Sigmoid colon (tissue), 7 donors: Measurements from ENCODE around the gene MOB3B. TPM values are rescaled to one million over a fixed set of nuclear protein-coding genes. Genes with fewer than 3 reads are reported as not detected.

ENCODE experiments used
- DNase-seq: peaks from one replicate; pipeline ENCODE4 v3.0.0-alpha.2; 2019
- H3K27ac ChIP-seq, 4 donors: fragments of 200-600 bp; sonication (generic); one replicate each; pipeline ENCODE4 v1.5.1; 2016 to 2019; ENCODE audit warnings: mild to moderate bottlenecking in 1 of 4
- H3K27me3 ChIP-seq, 3 donors: fragments of 200-600 bp; sonication (generic); one replicate each; pipeline ENCODE4 v1.5.1; 2019; ENCODE audit warnings: mild to moderate bottlenecking in 1 of 3
- H3K36me3 ChIP-seq, 4 donors: fragments of 200-600 bp; sonication (generic); one replicate each; pipeline ENCODE4 v1.5.1; 2016 to 2019
- H3K4me1 ChIP-seq, 4 donors: fragments of 200-600 bp; sonication (generic); one replicate each; pipeline ENCODE4 v1.5.1; 2017 to 2019
- H3K4me3 ChIP-seq, 4 donors: fragments of 200-600 bp; sonication (generic); one replicate each; pipeline ENCODE4 v1.5.1; 2017 to 2019; ENCODE audit warnings: mild to moderate bottlenecking in 2 of 4, moderate library complexity in 1 of 4
- H3K9me3 ChIP-seq, 4 donors: fragments of 200-600 bp in 3 of 4; sonication (generic) in 3 of 4; one replicate each; pipeline versions ENCODE4 v1.5.1 to v1.6.1; 2013 to 2019
- CTCF ChIP-seq, 4 experiments: fragments of 450-650 bp in 3 of 4; fragments of 200-600 bp in 1 of 4; IDR thresholded peaks; one replicate each; pipeline ENCODE4 v1.5.1; 2016 to 2019; ENCODE audit warnings: antibody characterized with exemption in 4 of 4, mild to moderate bottlenecking in 3 of 4, moderate library complexity in 2 of 4
- EP300 ChIP-seq, 4 donors: sonication (generic); formaldehyde crosslinking; IDR thresholded peaks; one replicate each; pipeline ENCODE4 v1.6.1; 2017; ENCODE audit warnings: antibody characterized with exemption in 4 of 4
- POLR2A ChIP-seq, 2 donors: fragments of 450-650 bp; IDR thresholded peaks; one replicate each; pipeline ENCODE4 v1.6.1; 2016; ENCODE audit warnings: antibody characterized with exemption in 2 of 2, mild to moderate bottlenecking in 2 of 2, moderate library complexity in 2 of 2
- POLR2AphosphoS5 ChIP-seq, 4 donors: sonication (generic); formaldehyde crosslinking; IDR thresholded peaks; one replicate each; pipeline ENCODE4 v1.6.1; 2017; ENCODE audit warnings: antibody characterized with exemption in 4 of 4
- WGBS, 2 donors: extraction: QIAGEN DNeasy Blood & Tissue Kit; methylation state at CpG; one replicate each; pipeline ENCODE4 v1.1.7; 2013; 5-methylcytosine and 5-hydroxymethylcytosine counted together
- intact Hi-C: fragments of 100-400 bp; cut with DNase I; formaldehyde crosslinking; loops from one replicate; pipeline ENCODE4 v1.15.1; 2023
- polyA plus RNA-seq, 3 donors: library from polyadenylated mRNA; stranded (reverse); fragments of 200-250 nt; gene quantifications; one replicate each; pipeline ENCODE4 v1.2.3, GENCODE V29; 2013
- total RNA-seq, 4 donors: library from RNA; depleted of rRNA; stranded (reverse); fragments of >200 nt; gene quantifications; one replicate each; pipeline ENCODE4 v1.1.0, GENCODE V29; 2016
- donor health status: healthy with polysubstance abuse.
- donor health status: Bipolar disorder and iron deficiency.
- donor health status: healthy.

The MOB3B gene
- total and polyA plus RNA-seq, 7 donors: 6.9 to 23.4 (median 16.1) TPM

- 91 to 95% methylated on average over 2 of the region's 2 CpGs for WGBS, 2 donors
- H3K27ac ChIP-seq: no peak overlapping the region
- no peaks in the 10 kb centered on the region for H3K9me3 ChIP-seq
- intact Hi-C loops: no loop called here
- no peaks in the 10 kb centered on the region for H3K27me3 ChIP-seq
- H3K4me3 ChIP-seq: no peak overlapping the region
- H3K36me3 ChIP-seq: no peaks in the 10 kb centered on the region
- no peak for TF ChIP-seq POLR2AphosphoS5 (IDR thresholded peaks at IDR 0.05)
- TF ChIP-seq EP300 (IDR thresholded peaks at IDR 0.05): no peak
- no peak for TF ChIP-seq CTCF (IDR thresholded peaks at IDR 0.05)
- DNase-seq: no peak
- peaks cover 0 to 17% (median 14%) of the 10 kb centered on the region in 4 donors for H3K4me1 ChIP-seq
These were observed 17.8 kb downstream of the MOB3B start for GRCh38 chr9:27511771-27512170.

- no peaks in the 10 kb centered on the region for H3K36me3 ChIP-seq
- H3K27me3 ChIP-seq: no peaks in the 10 kb centered on the region
- peaks cover 0 to 16% (median 12%) of the 10 kb centered on the region in 4 donors for H3K4me1 ChIP-seq
- TF ChIP-seq POLR2AphosphoS5 (IDR thresholded peaks at IDR 0.05) (no peak), EP300 (IDR thresholded peaks at IDR 0.05) (no peak), POLR2A (IDR thresholded peaks at IDR 0.05) (no peak)
- 20 to 64% methylated on average over 2 of the region's 2 CpGs for WGBS, 2 donors
- H3K27ac ChIP-seq: no peak overlapping the region
- no peak for DNase-seq
- no peak overlapping the region for H3K4me3 ChIP-seq
- intact Hi-C loops: no loop called here
- no peaks in the 10 kb centered on the region for H3K9me3 ChIP-seq
These were observed 18.8 kb downstream of the MOB3B start for GRCh38 chr9:27510780-27511179.

- intact Hi-C loops: no loop called here
- Histone ChIP-seq H3K27ac (no peak overlapping the region), H3K9me3 (no peaks in the 10 kb centered on the region), H3K36me3 (no peaks in the 10 kb centered on the region), H3K4me3 (no peak overlapping the region), H3K4me1 (no peaks in the 10 kb centered on the region), H3K27me3 (no peaks in the 10 kb centered on the region)
- WGBS, 2 donors: 70 to 72% methylated on average over 2 of the region's 2 CpGs
- TF ChIP-seq POLR2A (IDR thresholded peaks at IDR 0.05) (no peak), CTCF (IDR thresholded peaks at IDR 0.05) (no peak), POLR2AphosphoS5 (IDR thresholded peaks at IDR 0.05) (no peak), EP300 (IDR thresholded peaks at IDR 0.05) (no peak)
- no peak for DNase-seq
These were observed 22.6 kb downstream of the MOB3B start for GRCh38 chr9:27506981-27507380.

GRCh38 chr9:27505744-27506161, 23.9 kb downstream of the MOB3B start:
- TF ChIP-seq EP300 (IDR thresholded peaks at IDR 0.05): no peak
- TF ChIP-seq POLR2AphosphoS5 (IDR thresholded peaks at IDR 0.05): no peak
- no peak for TF ChIP-seq CTCF (IDR thresholded peaks at IDR 0.05)
- no peak for TF ChIP-seq POLR2A (IDR thresholded peaks at IDR 0.05)
- WGBS, 2 donors: 81 to 86% methylated on average over 5 of the region's 5 CpGs

GRCh38 chr9:27504259-27504658, 25.4 kb downstream of the MOB3B start:
- Histone ChIP-seq H3K36me3 (no peaks in the 10 kb centered on the region), H3K9me3 (no peaks in the 10 kb centered on the region), H3K27ac (no peak overlapping the region), H3K4me1 (no peaks in the 10 kb centered on the region), H3K4me3 (no peak overlapping the region), H3K27me3 (no peaks in the 10 kb centered on the region)
- intact Hi-C loops: no loop called here
- DNase-seq: no peak
- TF ChIP-seq CTCF (IDR thresholded peaks at IDR 0.05) (no peak), POLR2AphosphoS5 (IDR thresholded peaks at IDR 0.05) (no peak), POLR2A (IDR thresholded peaks at IDR 0.05) (no peak), EP300 (IDR thresholded peaks at IDR 0.05) (no peak)

More at GRCh38 chr9:27505744-27506161, 23.9 kb downstream of the MOB3B start:
- Histone ChIP-seq H3K4me3 (no peak overlapping the region), H3K9me3 (no peaks in the 10 kb centered on the region), H3K27me3 (no peaks in the 10 kb centered on the region), H3K36me3 (no peaks in the 10 kb centered on the region), H3K27ac (no peak overlapping the region), H3K4me1 (no peaks in the 10 kb centered on the region)
- intact Hi-C loops: no loop called here
- DNase-seq: no peak
